A549 (cell line): Measurements from ENCODE around the gene LBHD2. TPM values are rescaled to one million over a fixed set of nuclear protein-coding genes. Genes with fewer than 3 reads are reported as not detected.

Source experiments
- ATAC-seq, 2 experiments: fragments of 200-7000 bp in 1 of 2; fragments of >200 bp in 1 of 2; cut with Nextera tagmentation in 1 of 2; cut with Tn5 transposase in 1 of 2; 3 replicates each; pipeline versions ENCODE4 v1.8.0 to v1.9.1; 2018 to 2020; ENCODE audit warnings: mild to moderate bottlenecking in 1 of 2, moderate library complexity in 1 of 2
- CTCF ChIA-PET: fragments of 300-600 bp; sonication (Branson Sonifier 250); formaldehyde crosslinking; extraction: SDS; loops from one replicate; lab custom pipeline; 2021; ENCODE audit warnings: antibody characterized with exemption, inconsistent platforms; lab: Yijun Ruan, JAX
- POLR2A ChIA-PET: fragments of 350-600 bp; formaldehyde crosslinking; extraction: SDS; loops from one replicate; lab custom pipeline; 2021; ENCODE audit warnings: antibody characterized with exemption, inconsistent platforms; lab: Yijun Ruan, JAX
- DNase-seq, 2 experiments: peaks; one replicate each; pipeline versions ENCODE4 v3.0.0 to v3.0.0-alpha.2; 2011 to 2016; ENCODE audit warnings: low read depth in 1 of 2, low spot score in 1 of 2
- FAIRE-seq: peaks from 2 replicates; lab custom pipeline; 2011; peaks lifted over from hg19 to GRCh38; lab: Jason Lieb, UNC
- H3K27ac ChIP-seq, 2 experiments: fragments of >200 bp; sonication (Bioruptor Twin); formaldehyde crosslinking; 3 replicates each; pipeline ENCODE4 v1.5.1; 2016 to 2017
- H3K4me1 ChIP-seq: fragments of >200 bp; sonication (Bioruptor Twin); formaldehyde crosslinking; 3 replicates; pipeline ENCODE4 v1.6.1; 2016
- H3K4me2 ChIP-seq: fragments of >200 bp; sonication (Bioruptor Twin); formaldehyde crosslinking; 3 replicates; pipeline ENCODE4 v1.6.1; 2016
- H3K4me3 ChIP-seq: fragments of >200 bp; sonication (Bioruptor Twin); formaldehyde crosslinking; 3 replicates; pipeline ENCODE4 v1.5.1; 2016
- H3K9me3 ChIP-seq: fragments of >200 bp; sonication (Bioruptor Twin); formaldehyde crosslinking; 3 replicates; pipeline ENCODE4 v1.6.1; 2016
- CEBPB ChIP-seq, 2 experiments: fragments of >200 bp in 1 of 2; sonication (Bioruptor Twin) in 1 of 2; formaldehyde crosslinking in 1 of 2; IDR thresholded peaks; 2 replicates each; pipeline ENCODE4 v1.6.1; 2012 to 2016
- EHMT2 ChIP-seq: fragments of 200-600 bp; sonication (generic); IDR thresholded peaks from 2 replicates; pipeline ENCODE4 v1.6.1; 2016; ENCODE audit warnings: antibody characterized with exemption, low read depth, mild to moderate bottlenecking, moderate library complexity
- EP300 ChIP-seq, 2 experiments: fragments of >200 bp; sonication (Bioruptor Twin); formaldehyde crosslinking; IDR thresholded peaks; 2 replicates in 1 of 2; 3 replicates in 1 of 2; pipeline ENCODE4 v1.6.1; 2016 to 2017
- FOSB ChIP-seq: fragments of 250-450 bp; sonication (Bioruptor Pico); IDR thresholded peaks from 2 replicates; pipeline ENCODE4 v1.5.0; 2020; ENCODE audit warnings: mild to moderate bottlenecking, moderate library complexity
- FOSL2 ChIP-seq, 2 experiments: fragments of 450-650 bp in 1 of 2; fragments of >200 bp in 1 of 2; sonication (Bioruptor Twin) in 1 of 2; formaldehyde crosslinking; IDR thresholded peaks; 2 replicates each; pipeline versions ENCODE4 v1.5.0 to v1.6.1; 2016 to 2020; ENCODE audit warnings: mild to moderate bottlenecking in 1 of 2, moderate library complexity in 1 of 2
- HDAC2 ChIP-seq: fragments of 200-600 bp; sonication (generic); IDR thresholded peaks from 2 replicates; pipeline ENCODE4 v1.6.1; 2016
- HOXB13 ChIP-seq: fragments of 250-450 bp; sonication (Bioruptor Pico); IDR thresholded peaks from 2 replicates; pipeline ENCODE4 v1.5.0; 2020; ENCODE audit warnings: low read depth, mild to moderate bottlenecking, moderate library complexity
- JUN ChIP-seq, 2 experiments: fragments of >200 bp; sonication (Bioruptor Twin); formaldehyde crosslinking; IDR thresholded peaks; 2 replicates in 1 of 2; 3 replicates in 1 of 2; pipeline ENCODE4 v1.6.1; 2016 to 2017
- KDM5A ChIP-seq: fragments of 200-600 bp; sonication (generic); IDR thresholded peaks from 2 replicates; pipeline ENCODE4 v1.6.1; 2016; ENCODE audit warnings: antibody characterized with exemption, mild to moderate bottlenecking
- NPAS2 ChIP-seq: fragments of 250-450 bp; sonication (Bioruptor Pico); IDR thresholded peaks from 2 replicates; pipeline ENCODE4 v1.8.0; 2022; ENCODE audit warnings: mild to moderate bottlenecking, moderate library complexity, borderline replicate concordance
- POLR2A ChIP-seq: IDR thresholded peaks from 2 replicates; pipeline ENCODE4 v1.6.1; 2012; ENCODE audit warnings: mild to moderate bottlenecking, low read length
- RAD21 ChIP-seq, 2 experiments: fragments of >200 bp in 1 of 2; sonication (Bioruptor Twin) in 1 of 2; formaldehyde crosslinking in 1 of 2; IDR thresholded peaks in 1 of 2; conservative IDR thresholded peaks in 1 of 2; 2 replicates in 1 of 2; 3 replicates in 1 of 2; pipeline ENCODE4 v1.6.1; 2012 to 2018; ENCODE audit warnings: inconsistent platforms in 1 of 2
- RARB ChIP-seq: fragments of 250-450 bp; sonication (Bioruptor Pico); IDR thresholded peaks from 2 replicates; pipeline ENCODE4 v1.8.0; 2021; ENCODE audit warnings: mild to moderate bottlenecking, moderate library complexity
- RNF2 ChIP-seq: fragments of 200-600 bp; sonication (generic); IDR thresholded peaks from 2 replicates; pipeline ENCODE4 v1.6.1; 2016; ENCODE audit warnings: low read depth, mild to moderate bottlenecking, antibody characterized with exemption, moderate library complexity, borderline replicate concordance
- SMC3 ChIP-seq: fragments of >200 bp; sonication (Bioruptor Twin); formaldehyde crosslinking; IDR thresholded peaks from 3 replicates; pipeline ENCODE4 v1.6.1; 2018; ENCODE audit warnings: inconsistent platforms
- SREBF2 ChIP-seq: fragments of 450-650 bp; IDR thresholded peaks from 2 replicates; pipeline ENCODE4 v1.6.1; 2014; ENCODE audit warnings: mild to moderate bottlenecking, moderate library complexity
- TFCP2L1 ChIP-seq: fragments of 250-450 bp; sonication (Bioruptor Pico); IDR thresholded peaks from 2 replicates; pipeline ENCODE4 v1.5.0; 2021; ENCODE audit warnings: mild to moderate bottlenecking
- WGBS: methylation state at CpG from one replicate; pipeline ENCODE4 v1.1.6; 2017; ENCODE audit errors: missing lambda C conversion rate; 5-methylcytosine and 5-hydroxymethylcytosine counted together
- polyA plus RNA-seq, 4 experiments: library from polyadenylated mRNA; depleted of rRNA in 3 of 4; stranded (reverse); fragments of >200 nt; fragmentation: RNase III in 1 of 4; extraction: RNeasy Plus Mini Kit Qiagen cat#74134 plus additional on column Dnase treatment in 1 of 4; gene quantifications; 2 replicates in 3 of 4; 3 replicates in 1 of 4; pipeline ENCODE4 v1.2.3, GENCODE V29; 2011 to 2017
- TF ChIP-seq, protein P1 (sequence below): fragments of 250-450 bp; sonication (Bioruptor Pico); IDR thresholded peaks from 2 replicates; pipeline ENCODE4 v1.5.0; 2021; ENCODE audit warnings: mild to moderate bottlenecking, moderate library complexity, borderline replicate concordance
- TF ChIP-seq, protein P2 (sequence below): fragments of 200-600 bp; sonication (generic); IDR thresholded peaks from 2 replicates; pipeline ENCODE4 v1.6.1; 2016; ENCODE audit warnings: antibody characterized with exemption, mild to moderate bottlenecking, moderate library complexity
- TF ChIP-seq, protein P3 (sequence below): fragments of 150-350 bp; IDR thresholded peaks from 2 replicates; pipeline ENCODE4 v1.6.1; 2014; ENCODE audit warnings: low read depth, mild to moderate bottlenecking, low read length
- TF ChIP-seq, protein P4 (sequence below): fragments of >200 bp; sonication (Bioruptor Twin); formaldehyde crosslinking; IDR thresholded peaks from 2 replicates; pipeline ENCODE4 v1.6.1; 2016
- TF ChIP-seq, protein P5 (sequence below): IDR thresholded peaks from 2 replicates; pipeline ENCODE4 v1.6.1; 2012

The LBHD2 gene
- polyA plus RNA-seq, 2 of the 4 experiments (the other 2 are of a cell fraction), result not detected

DNA sequence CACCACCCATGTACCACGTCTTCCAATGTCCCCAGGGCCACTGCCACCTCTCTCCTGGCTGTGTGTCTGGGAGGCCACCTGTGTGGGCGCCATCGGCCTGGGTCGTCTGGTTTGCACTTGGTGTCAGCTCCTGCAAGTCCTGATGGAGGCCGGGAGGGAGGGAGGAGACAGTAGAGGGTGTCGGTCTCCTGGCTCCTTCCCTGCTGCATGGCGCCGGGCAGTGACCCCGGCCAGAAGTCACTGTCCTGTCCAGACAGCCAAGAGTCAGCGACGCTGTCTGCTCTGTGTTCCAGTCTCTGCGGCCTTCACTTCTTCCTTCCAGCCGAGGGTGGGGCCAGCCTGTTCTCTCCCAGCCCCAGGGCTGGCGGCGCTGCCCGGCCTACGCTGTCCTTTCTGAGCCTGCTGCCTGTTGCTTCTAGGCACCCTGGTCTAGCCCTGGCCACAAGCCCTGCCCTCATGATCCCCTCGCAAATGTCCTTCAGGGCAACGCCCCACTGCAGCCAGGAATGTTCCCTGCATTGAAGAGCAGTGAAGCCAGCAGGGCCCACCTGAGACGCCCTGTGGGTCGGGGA lies 13.0 kb upstream of the LBHD2 start:
- no peak for FAIRE-seq
- WGBS, result 79% methylated on average over 21 of the region's 21 CpGs
- ChIA-PET CTCF (interaction anchor here (1.1 to 11.1 kb wide), 5 partner anchors 29 to 377 kb away, joined by 3 to 259 read pairs (median 4); partner anchors contain the start of gene EXOC3L4), POLR2A (no interaction called here)
- peak overlapping the region; percentile 5; the same call in 1 of the 3 replicates for H3K4me3 ChIP-seq
- H3K4me2 ChIP-seq, result peak overlapping the region; percentile 96
- peak overlapping the region; percentile 97 to 99 for H3K27ac ChIP-seq
- no peaks in the 10 kb centered on the region for H3K9me3 ChIP-seq
- no peak for ATAC-seq
- peaks cover 86% of the 10 kb centered on the region for H3K4me1 ChIP-seq
- TF ChIP-seq EHMT2, result no peak
- TF ChIP-seq, protein P1, sequence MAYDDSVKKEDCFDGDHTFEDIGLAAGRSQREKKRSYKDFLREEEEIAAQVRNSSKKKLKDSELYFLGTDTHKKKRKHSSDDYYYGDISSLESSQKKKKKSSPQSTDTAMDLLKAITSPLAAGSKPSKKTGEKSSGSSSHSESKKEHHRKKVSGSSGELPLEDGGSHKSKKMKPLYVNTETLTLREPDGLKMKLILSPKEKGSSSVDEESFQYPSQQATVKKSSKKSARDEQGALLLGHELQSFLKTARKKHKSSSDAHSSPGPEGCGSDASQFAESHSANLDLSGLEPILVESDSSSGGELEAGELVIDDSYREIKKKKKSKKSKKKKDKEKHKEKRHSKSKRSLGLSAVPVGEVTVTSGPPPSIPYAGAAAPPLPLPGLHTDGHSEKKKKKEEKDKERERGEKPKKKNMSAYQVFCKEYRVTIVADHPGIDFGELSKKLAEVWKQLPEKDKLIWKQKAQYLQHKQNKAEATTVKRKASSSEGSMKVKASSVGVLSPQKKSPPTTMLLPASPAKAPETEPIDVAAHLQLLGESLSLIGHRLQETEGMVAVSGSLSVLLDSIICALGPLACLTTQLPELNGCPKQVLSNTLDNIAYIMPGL, result no peak
- TF ChIP-seq POLR2A, result no peak
- TF ChIP-seq KDM5A, result no peak
- TF ChIP-seq JUN (IDR thresholded peaks at IDR 0.05), result no peak
- no peak for TF ChIP-seq EP300 (IDR thresholded peaks at IDR 0.05)
- TF ChIP-seq, protein P2, sequence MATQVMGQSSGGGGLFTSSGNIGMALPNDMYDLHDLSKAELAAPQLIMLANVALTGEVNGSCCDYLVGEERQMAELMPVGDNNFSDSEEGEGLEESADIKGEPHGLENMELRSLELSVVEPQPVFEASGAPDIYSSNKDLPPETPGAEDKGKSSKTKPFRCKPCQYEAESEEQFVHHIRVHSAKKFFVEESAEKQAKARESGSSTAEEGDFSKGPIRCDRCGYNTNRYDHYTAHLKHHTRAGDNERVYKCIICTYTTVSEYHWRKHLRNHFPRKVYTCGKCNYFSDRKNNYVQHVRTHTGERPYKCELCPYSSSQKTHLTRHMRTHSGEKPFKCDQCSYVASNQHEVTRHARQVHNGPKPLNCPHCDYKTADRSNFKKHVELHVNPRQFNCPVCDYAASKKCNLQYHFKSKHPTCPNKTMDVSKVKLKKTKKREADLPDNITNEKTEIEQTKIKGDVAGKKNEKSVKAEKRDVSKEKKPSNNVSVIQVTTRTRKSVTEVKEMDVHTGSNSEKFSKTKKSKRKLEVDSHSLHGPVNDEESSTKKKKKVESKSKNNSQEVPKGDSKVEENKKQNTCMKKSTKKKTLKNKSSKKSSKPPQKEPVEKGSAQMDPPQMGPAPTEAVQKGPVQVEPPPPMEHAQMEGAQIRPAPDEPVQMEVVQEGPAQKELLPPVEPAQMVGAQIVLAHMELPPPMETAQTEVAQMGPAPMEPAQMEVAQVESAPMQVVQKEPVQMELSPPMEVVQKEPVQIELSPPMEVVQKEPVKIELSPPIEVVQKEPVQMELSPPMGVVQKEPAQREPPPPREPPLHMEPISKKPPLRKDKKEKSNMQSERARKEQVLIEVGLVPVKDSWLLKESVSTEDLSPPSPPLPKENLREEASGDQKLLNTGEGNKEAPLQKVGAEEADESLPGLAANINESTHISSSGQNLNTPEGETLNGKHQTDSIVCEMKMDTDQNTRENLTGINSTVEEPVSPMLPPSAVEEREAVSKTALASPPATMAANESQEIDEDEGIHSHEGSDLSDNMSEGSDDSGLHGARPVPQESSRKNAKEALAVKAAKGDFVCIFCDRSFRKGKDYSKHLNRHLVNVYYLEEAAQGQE, result no peak
- TF ChIP-seq CEBPB (IDR thresholded peaks at IDR 0.05), result no peak
- TF ChIP-seq SREBF2, result no peak
- no peak for TF ChIP-seq HDAC2
- TF ChIP-seq, protein P3, sequence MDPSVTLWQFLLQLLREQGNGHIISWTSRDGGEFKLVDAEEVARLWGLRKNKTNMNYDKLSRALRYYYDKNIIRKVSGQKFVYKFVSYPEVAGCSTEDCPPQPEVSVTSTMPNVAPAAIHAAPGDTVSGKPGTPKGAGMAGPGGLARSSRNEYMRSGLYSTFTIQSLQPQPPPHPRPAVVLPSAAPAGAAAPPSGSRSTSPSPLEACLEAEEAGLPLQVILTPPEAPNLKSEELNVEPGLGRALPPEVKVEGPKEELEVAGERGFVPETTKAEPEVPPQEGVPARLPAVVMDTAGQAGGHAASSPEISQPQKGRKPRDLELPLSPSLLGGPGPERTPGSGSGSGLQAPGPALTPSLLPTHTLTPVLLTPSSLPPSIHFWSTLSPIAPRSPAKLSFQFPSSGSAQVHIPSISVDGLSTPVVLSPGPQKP, result no peak
- TF ChIP-seq FOSB (CRISPR knock-in tag), result no peak
- TF ChIP-seq, protein P4, sequence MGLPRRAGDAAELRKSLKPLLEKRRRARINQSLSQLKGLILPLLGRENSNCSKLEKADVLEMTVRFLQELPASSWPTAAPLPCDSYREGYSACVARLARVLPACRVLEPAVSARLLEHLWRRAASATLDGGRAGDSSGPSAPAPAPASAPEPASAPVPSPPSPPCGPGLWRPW, result no peak
- TF ChIP-seq RARB (CRISPR knock-in tag), result no peak
- DNase-seq, result no peak

DNA sequence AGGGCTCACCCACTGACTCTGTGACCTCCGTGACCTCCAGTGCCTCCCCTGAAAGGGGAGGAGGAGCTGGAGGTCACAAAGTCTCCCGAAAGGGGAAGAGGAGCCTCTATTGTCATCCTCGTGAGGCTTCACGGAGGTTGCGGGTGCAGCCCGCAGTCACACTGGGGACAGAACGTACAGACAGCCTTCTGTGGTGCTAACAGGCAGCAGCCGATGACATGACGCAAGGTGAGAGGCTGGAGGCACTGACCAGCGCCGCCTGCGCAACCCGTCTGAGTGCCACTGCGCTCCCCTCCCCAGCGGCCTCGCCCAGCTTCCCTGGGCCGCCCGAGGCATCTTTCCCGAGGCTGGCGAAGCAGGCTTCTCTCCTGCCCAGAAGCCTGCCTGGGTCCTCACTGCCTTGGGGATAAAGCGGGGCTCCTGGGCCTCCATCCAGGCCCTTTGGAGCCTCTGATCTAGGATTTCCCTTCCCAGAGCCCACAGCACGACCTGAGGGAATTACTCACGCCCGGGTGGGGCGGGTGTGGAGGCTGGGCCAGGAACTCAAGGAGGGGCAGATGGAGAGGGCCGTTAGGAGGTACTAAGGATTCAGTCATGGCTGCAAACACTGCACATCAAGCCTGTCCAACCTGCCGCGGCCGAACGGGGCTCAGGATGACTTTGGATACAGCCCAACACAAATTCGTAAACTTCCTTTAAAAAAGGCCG lies 12.3 kb upstream of the LBHD2 start:
- 54% methylated on average over 23 of the region's 32 CpGs for WGBS
- ChIA-PET POLR2A (no interaction called here), CTCF (interaction anchor here (0.6 to 11.1 kb wide), 8 partner anchors 12 to 377 kb away, joined by 3 to 259 read pairs (median 3); partner anchors contain the start of gene EXOC3L4)
- FAIRE-seq, result no peak
- Histone ChIP-seq H3K4me3 (peak overlapping the region; percentile 22; the same call in 1 of the 3 replicates), H3K27ac (peak overlapping the region; percentile 97 to 99), H3K9me3 (no peaks in the 10 kb centered on the region), H3K4me1 (peaks cover 80% of the 10 kb centered on the region), H3K4me2 (peak overlapping the region; percentile 96)
- ATAC-seq, result peak; percentile 2 to 5; a peak in 3 of 6 replicates
- TF ChIP-seq HOXB13 (CRISPR knock-in tag), result 0 out of 2 replicates have a peak, but pooled peaks have one; percentile 21
- TF ChIP-seq, protein P5, sequence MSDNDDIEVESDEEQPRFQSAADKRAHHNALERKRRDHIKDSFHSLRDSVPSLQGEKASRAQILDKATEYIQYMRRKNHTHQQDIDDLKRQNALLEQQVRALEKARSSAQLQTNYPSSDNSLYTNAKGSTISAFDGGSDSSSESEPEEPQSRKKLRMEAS, result peak; percentile 38; the same call in 1 of the 2 replicates
- TF ChIP-seq RNF2, result no peak
- no peak for TF ChIP-seq NPAS2 (CRISPR knock-in tag)
- TF ChIP-seq RAD21 (conservative IDR thresholded peaks at IDR 0.05 in 1 of 2, IDR thresholded peaks at IDR 0.05 in 1 of 2), result no peak
- TF ChIP-seq TFCP2L1 (CRISPR knock-in tag), result 0 out of 2 replicates have a peak, but pooled peaks have one; percentile 32
- no peak for TF ChIP-seq FOSL2 (IDR thresholded peaks at IDR 0.05)
- TF ChIP-seq FOSL2 (CRISPR knock-in tag; IDR thresholded peaks at IDR 0.05), result 0 out of 2 replicates have a peak, but pooled peaks have one; percentile 9
- 0 out of 3 replicates have a peak, but pooled peaks have one; percentile 13 for TF ChIP-seq SMC3
- TF ChIP-seq CEBPB (IDR thresholded peaks at IDR 0.05), result peak in 1 of 2 experiments; percentile 51; a peak in 1 of 4 replicates
- DNase-seq, result peak in 1 of 2 experiments; percentile 64
